Measurements from ENCODE around the gene PACS1.

The PACS1 gene

DNA sequence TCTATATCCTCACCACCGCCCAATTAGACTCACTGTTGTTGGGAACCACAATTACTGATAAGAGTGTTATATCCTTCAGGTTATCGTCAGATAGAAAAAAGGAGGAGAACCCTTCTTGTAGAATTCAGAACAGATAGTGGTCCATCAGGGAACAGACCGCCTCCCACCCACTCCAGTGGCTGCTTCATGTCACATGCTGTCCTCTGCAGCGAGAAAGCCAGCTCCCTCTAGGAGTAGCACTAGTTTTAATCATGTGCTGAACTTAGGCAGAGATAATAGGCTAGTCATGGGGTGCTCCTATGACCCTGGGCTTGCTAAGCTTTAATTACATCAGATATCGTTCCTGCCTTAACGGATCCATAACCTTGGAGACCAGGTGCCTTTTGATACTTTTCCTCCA is 146.8 kb downstream of the PACS1 start:
- no peaks in the 10 kb centered on the region for H3K4me1 ChIP-seq
- TF ChIP-seq CTCF (IDR thresholded peaks at IDR 0.05; ENCODE audit: low read depth, low read length) = no peak
- no peak for DNase-seq

DNA sequence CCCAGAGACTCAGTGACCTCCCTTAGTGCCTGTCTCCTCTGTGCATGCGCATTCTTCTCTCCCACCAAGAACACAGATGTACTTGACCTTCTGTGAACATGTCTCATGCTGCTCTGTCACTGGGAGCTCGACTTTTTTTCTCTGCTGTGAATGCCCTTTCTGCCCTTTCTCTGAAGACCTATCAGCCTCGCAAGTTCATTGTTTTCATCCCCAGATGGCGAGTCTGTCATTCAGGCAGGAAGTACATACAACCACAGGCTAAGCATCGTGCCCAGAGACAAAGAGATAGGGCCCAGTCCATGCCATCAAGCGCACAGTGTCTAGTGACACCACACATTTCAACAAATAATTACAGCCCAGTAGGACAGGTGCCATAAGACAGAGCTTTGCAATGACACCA is 148.0 kb downstream of the PACS1 start:
- Histone ChIP-seq H3K27me3 (no peaks in the 10 kb centered on the region), H3K36me3 (peaks cover 5% of the 10 kb centered on the region; the same call in 1 of the 2 replicates), H3K9me3 (no peaks in the 10 kb centered on the region), H3K4me1 (no peaks in the 10 kb centered on the region), H3K4me3 (ENCODE audit: low read depth, low read length) (no peak overlapping the region)
- no peak for DNase-seq
- TF ChIP-seq CTCF (IDR thresholded peaks at IDR 0.05; ENCODE audit: low read depth, low read length) = no peak

More for the DNA sequence above, 146.8 kb downstream of the PACS1 start:
- H3K36me3 ChIP-seq = peaks cover 5% of the 10 kb centered on the region
- no peaks in the 10 kb centered on the region for H3K27me3 ChIP-seq
- no peaks in the 10 kb centered on the region for H3K9me3 ChIP-seq
- H3K4me3 ChIP-seq (ENCODE audit: low read depth, low read length) = no peak overlapping the region

- Histone ChIP-seq H3K4me3 (ENCODE audit: low read depth, low read length) (no peak overlapping the region), H3K36me3 (peaks cover 5% of the 10 kb centered on the region; the same call in 1 of the 2 replicates), H3K4me1 (no peaks in the 10 kb centered on the region)
Observed at GRCh38 chr11:66218846-66219620, 149.0 kb downstream of the PACS1 start.

GRCh38 chr11:66219846-66220565 is 149.9 kb downstream of the PACS1 start:
- Histone ChIP-seq H3K36me3 (peaks cover 5% of the 10 kb centered on the region; the same call in 1 of the 2 replicates), H3K4me1 (no peaks in the 10 kb centered on the region), H3K27me3 (no peaks in the 10 kb centered on the region), H3K9me3 (no peaks in the 10 kb centered on the region), H3K4me3 (ENCODE audit: low read depth, low read length) (no peak overlapping the region)
- TF ChIP-seq CTCF (IDR thresholded peaks at IDR 0.05; ENCODE audit: low read depth, low read length) = no peak
- no peak for DNase-seq

More at GRCh38 chr11:66218846-66219620, 149.0 kb downstream of the PACS1 start:
- Histone ChIP-seq H3K27me3 (no peaks in the 10 kb centered on the region), H3K9me3 (no peaks in the 10 kb centered on the region)
- TF ChIP-seq CTCF (IDR thresholded peaks at IDR 0.05; ENCODE audit: low read depth, low read length) = no peak
- DNase-seq = no peak

DNA sequence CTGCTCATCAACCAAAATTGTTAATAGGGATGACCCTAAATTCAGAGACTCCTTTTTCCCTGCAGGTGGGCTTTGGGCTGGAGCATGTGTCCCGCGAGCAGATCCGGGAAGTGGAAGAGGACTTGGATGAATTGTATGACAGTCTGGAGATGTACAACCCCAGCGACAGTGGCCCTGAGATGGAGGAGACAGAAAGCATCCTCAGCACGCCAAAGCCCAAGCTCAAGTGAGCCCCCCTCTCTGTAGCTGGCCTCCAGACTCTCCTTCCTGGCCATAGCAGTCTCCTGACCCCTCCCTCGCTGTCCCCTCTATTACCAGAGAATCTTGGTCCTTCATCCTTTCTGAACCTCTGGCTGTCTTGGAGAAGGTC is 150.5 kb downstream of the PACS1 start:
- Histone ChIP-seq H3K4me3 (ENCODE audit: low read depth, low read length) (no peak overlapping the region), H3K9me3 (no peaks in the 10 kb centered on the region), H3K27me3 (no peaks in the 10 kb centered on the region), H3K4me1 (no peaks in the 10 kb centered on the region), H3K36me3 (peaks cover 5% of the 10 kb centered on the region; the same call in 1 of the 2 replicates)
- TF ChIP-seq CTCF (IDR thresholded peaks at IDR 0.05; ENCODE audit: low read depth, low read length) = no peak
- no peak for DNase-seq

GRCh38 chr11:66221012-66221411 is 150.9 kb downstream of the PACS1 start:
- H3K36me3 ChIP-seq = peaks cover 5% of the 10 kb centered on the region; the same call in 1 of the 2 replicates
- no peak for TF ChIP-seq CTCF (IDR thresholded peaks at IDR 0.05; ENCODE audit: low read depth, low read length)
- no peak for DNase-seq
- H3K4me1 ChIP-seq = no peaks in the 10 kb centered on the region
- H3K27me3 ChIP-seq = no peaks in the 10 kb centered on the region
- no peak overlapping the region for H3K4me3 ChIP-seq (ENCODE audit: low read depth, low read length)
- H3K9me3 ChIP-seq = no peaks in the 10 kb centered on the region
